Activated naive CD8-positive, alpha-beta T cell treated with anti-CD3 and anti-CD28 coated beads, Interleukin-2, amount 10 ng/mL, durations not matched to agents 7 days and 5 days (primary cell): ENCODE measurements around the gene CRELD2. TPM values are rescaled to one million over a fixed set of nuclear protein-coding genes. Genes with fewer than 3 reads are reported as not detected.
A peak's percentile ranks its signal among the peaks of the same experiment; 100 is the strongest.

Experiments used
- ATAC-seq: fragments of 150-1000 bp; cut with Tn5 transposase; one replicate; pipeline ENCODE4 v1.10.0; 2021; ENCODE audit warnings: low read depth, moderate library complexity
- POLR2A ChIA-PET: fragments of 350-600 bp; sonication (Branson Sonifier 250); formaldehyde crosslinking; loops from one replicate; lab custom pipeline; 2021; ENCODE audit warnings: antibody characterized with exemption; lab: Charles Lee
- DNase-seq: peaks from one replicate; pipeline ENCODE4 v3.0.0; 2021
- H3K27ac Mint-ChIP-seq: one replicate; pipeline ENCODE4 v1.8.0; 2022; ENCODE audit warnings: mild to moderate bottlenecking, mixed read lengths
- H3K27me3 Mint-ChIP-seq: one replicate; pipeline ENCODE4 v1.8.0; 2022; ENCODE audit warnings: mild to moderate bottlenecking, moderate library complexity, mixed read lengths
- H3K36me3 Mint-ChIP-seq: one replicate; pipeline ENCODE4 v1.8.0; 2021; ENCODE audit warnings: mild to moderate bottlenecking, mixed read lengths
- H3K4me1 Mint-ChIP-seq: one replicate; pipeline ENCODE4 v1.8.0; 2021; ENCODE audit warnings: mixed read lengths
- H3K4me3 Mint-ChIP-seq: one replicate; pipeline ENCODE4 v1.8.0; 2022; ENCODE audit warnings: mild to moderate bottlenecking, moderate library complexity, mixed read lengths
- H3K9me3 Mint-ChIP-seq: one replicate; pipeline ENCODE4 v1.8.0; 2021; ENCODE audit warnings: mixed read lengths
- microRNA-seq: library from miRNA; unstranded; fragments of <30 nt; microRNA quantifications from one replicate; pipeline ENCODE4 v1.2.0, GENCODE V29; 2022
- total RNA-seq, 2 experiments: library from RNA; stranded (reverse); gene quantifications; one replicate each; pipeline ENCODE4 v1.2.3, GENCODE V29; 2021

Gene CRELD2
- total RNA-seq, 2 experiments from 2014 or later: 40.3 to 41.0 TPM

GRCh38 chr22:49972163-49973017, 54.0 kb downstream of the CRELD2 start:
- no peak overlapping the region for H3K4me3 Mint-ChIP-seq
- POLR2A ChIA-PET: interaction anchor here (0.6 to 2.3 kb wide), 5 partner anchors 11 to 113 kb away, joined by 3 to 30 read pairs (median 3); partner anchors contain the start of genes MLC1 and PIM3
- ATAC-seq (no peak), DNase-seq (peak; percentile 42)
- H3K36me3 Mint-ChIP-seq: no peaks in the 10 kb centered on the region
- H3K27me3 Mint-ChIP-seq: no peaks in the 10 kb centered on the region
- no peak overlapping the region for H3K27ac Mint-ChIP-seq
- no peaks in the 10 kb centered on the region for H3K9me3 Mint-ChIP-seq
- peaks cover 19% of the 10 kb centered on the region for H3K4me1 Mint-ChIP-seq

GRCh38 chr22:49973018-49973961, 54.9 kb downstream of the CRELD2 start:
- H3K4me1 Mint-ChIP-seq: peaks cover 17% of the 10 kb centered on the region
- DNase-seq: no peak
- POLR2A ChIA-PET: no interaction called here
- H3K4me3 Mint-ChIP-seq: no peak overlapping the region
- H3K36me3 Mint-ChIP-seq: no peaks in the 10 kb centered on the region
- H3K9me3 Mint-ChIP-seq: no peaks in the 10 kb centered on the region
- no peak for ATAC-seq
- H3K27ac Mint-ChIP-seq: no peak overlapping the region
- no peaks in the 10 kb centered on the region for H3K27me3 Mint-ChIP-seq

GRCh38 chr22:49975543-49976389, 57.3 kb downstream of the CRELD2 start:
- Mint-ChIP-seq H3K27me3 (no peaks in the 10 kb centered on the region), H3K4me3 (peak overlapping the region; percentile 20), H3K27ac (peak overlapping the region; percentile 77), H3K9me3 (peaks cover 6% of the 10 kb centered on the region), H3K36me3 (peaks cover 2% of the 10 kb centered on the region), H3K4me1 (peaks cover 14% of the 10 kb centered on the region)
- peak; percentile 57 for DNase-seq
- POLR2A ChIA-PET: interaction anchor here (1.2 kb wide), 1 partner anchor 41 kb away, joined by 3 read pairs; no protein-coding TSS in a partner anchor
- ATAC-seq: peak; percentile 30

- peaks cover 3% of the 10 kb centered on the region for H3K36me3 Mint-ChIP-seq
- H3K27me3 Mint-ChIP-seq: peaks cover 1% of the 10 kb centered on the region
- H3K4me3 Mint-ChIP-seq: no peak overlapping the region
- peak overlapping the region; percentile 31 for H3K27ac Mint-ChIP-seq
- peak; percentile 29 for ATAC-seq
- no peak for DNase-seq
- POLR2A ChIA-PET: interaction anchor here (0.6 to 1.2 kb wide), 2 partner anchors 17 to 42 kb away, joined by 3 read pairs; partner anchors contain the start of gene PIM3
- peaks cover 14% of the 10 kb centered on the region for H3K4me1 Mint-ChIP-seq
- peaks cover 6% of the 10 kb centered on the region for H3K9me3 Mint-ChIP-seq
Observed at GRCh38 chr22:49976439-49977175, 58.2 kb downstream of the CRELD2 start.

Small RNA genes within 50 kb of the gene (microRNA-seq; reads per million reads assigned to microRNA genes)
- gene MIR6821: 4.2 reads per million

Other genes with a start within 250 kb of the CRELD2 start
- gene BRD1, start 90.8 kb upstream of the CRELD2 start, total RNA-seq: 10 to 100 TPM; 56.7 to 56.9 TPM
- gene ZBED4, start 64.8 kb upstream of the CRELD2 start, total RNA-seq: 10 to 100 TPM; 21.0 to 21.5 TPM
- gene ALG12, start 196 bp upstream of the CRELD2 start, total RNA-seq: 10 to 100 TPM; 18.0 to 20.2 TPM
- gene PIM3, start 42.1 kb downstream of the CRELD2 start, total RNA-seq: 10 to 100 TPM; 44.3 to 48.5 TPM
- not detected for gene IL17REL, start 94.1 kb downstream of the CRELD2 start, total RNA-seq
- not detected for gene TTLL8, start 139.7 kb downstream of the CRELD2 start, total RNA-seq
- gene MLC1, start 166.8 kb downstream of the CRELD2 start, total RNA-seq: 1 to 10 TPM; 4.2 to 4.9 TPM
- gene MOV10L1, start 171.4 kb downstream of the CRELD2 start, total RNA-seq: not detected